ENCODE measurements around the gene CASP14.
A peak's percentile ranks its signal among the peaks of the same experiment; 100 is the strongest.

Gene CASP14

DNA sequence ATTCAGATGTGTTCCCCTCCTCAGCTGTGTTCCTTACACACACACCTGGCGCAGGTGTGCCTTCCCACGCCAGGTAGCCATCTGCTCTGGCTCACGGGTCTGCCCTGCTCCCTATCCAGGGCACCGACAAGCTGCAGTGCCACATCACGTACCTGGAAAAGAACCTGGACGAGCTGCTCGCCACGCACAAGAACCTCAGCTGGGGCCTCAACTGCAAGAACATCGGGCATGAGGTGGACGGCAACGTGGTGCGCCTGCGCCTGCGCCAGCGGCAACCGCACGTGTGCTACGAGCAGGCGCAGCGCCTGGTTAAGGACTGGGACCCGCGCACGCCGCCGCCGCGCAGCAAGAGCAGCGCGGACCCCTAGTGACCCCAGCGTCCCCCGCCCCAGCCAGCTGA is 26.5 kb upstream of the CASP14 start:
- TF ChIP-seq, protein P1, sequence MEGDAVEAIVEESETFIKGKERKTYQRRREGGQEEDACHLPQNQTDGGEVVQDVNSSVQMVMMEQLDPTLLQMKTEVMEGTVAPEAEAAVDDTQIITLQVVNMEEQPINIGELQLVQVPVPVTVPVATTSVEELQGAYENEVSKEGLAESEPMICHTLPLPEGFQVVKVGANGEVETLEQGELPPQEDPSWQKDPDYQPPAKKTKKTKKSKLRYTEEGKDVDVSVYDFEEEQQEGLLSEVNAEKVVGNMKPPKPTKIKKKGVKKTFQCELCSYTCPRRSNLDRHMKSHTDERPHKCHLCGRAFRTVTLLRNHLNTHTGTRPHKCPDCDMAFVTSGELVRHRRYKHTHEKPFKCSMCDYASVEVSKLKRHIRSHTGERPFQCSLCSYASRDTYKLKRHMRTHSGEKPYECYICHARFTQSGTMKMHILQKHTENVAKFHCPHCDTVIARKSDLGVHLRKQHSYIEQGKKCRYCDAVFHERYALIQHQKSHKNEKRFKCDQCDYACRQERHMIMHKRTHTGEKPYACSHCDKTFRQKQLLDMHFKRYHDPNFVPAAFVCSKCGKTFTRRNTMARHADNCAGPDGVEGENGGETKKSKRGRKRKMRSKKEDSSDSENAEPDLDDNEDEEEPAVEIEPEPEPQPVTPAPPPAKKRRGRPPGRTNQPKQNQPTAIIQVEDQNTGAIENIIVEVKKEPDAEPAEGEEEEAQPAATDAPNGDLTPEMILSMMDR (conservative IDR thresholded peaks at IDR 0.05) = no peak
- no peak overlapping the region for H3K27ac ChIP-seq

DNA sequence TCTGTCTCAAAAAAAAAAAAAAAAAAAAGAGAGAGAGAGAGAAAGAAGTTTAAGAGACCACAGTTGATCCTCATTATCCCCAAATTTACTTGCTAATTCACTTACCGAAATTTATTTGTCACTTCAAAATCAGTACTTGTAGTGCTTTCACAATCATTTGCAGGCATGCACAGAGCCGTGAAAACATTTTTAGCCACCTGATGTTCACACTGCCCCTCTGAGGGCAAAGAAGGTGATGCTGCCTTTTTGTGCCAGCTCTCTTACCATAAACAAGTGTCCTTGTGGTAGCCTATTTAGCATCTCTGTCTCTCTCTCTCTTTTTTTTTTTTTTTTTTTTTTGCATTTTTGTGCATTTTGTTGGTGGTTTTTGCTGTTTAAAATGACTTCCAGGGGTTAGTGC is 24.1 kb upstream of the CASP14 start:
- no peak overlapping the region for H3K27ac ChIP-seq
- TF ChIP-seq, protein P1 (conservative IDR thresholded peaks at IDR 0.05) = peak; percentile 77

DNA sequence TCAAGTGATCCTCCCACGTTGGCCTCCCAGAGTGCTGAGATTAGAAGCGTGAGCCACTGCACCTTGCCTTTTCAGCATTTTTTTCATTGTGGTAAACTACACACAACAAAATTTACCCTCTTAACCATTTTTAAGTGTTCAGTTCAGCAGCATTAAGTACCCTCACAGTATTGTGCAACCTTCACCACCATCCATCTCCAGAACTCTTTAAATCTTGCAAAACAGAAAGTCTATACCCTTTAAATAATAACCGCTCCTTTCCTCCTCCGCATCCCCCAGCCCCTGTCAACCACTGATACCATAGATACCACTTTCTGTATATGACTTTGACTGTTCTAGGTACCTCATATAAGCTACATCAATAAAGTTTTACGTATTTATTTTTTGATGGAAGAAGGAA is 20.8 kb upstream of the CASP14 start:
- TF ChIP-seq, protein P1 (conservative IDR thresholded peaks at IDR 0.05) = no peak
- no peak overlapping the region for H3K27ac ChIP-seq

DNA sequence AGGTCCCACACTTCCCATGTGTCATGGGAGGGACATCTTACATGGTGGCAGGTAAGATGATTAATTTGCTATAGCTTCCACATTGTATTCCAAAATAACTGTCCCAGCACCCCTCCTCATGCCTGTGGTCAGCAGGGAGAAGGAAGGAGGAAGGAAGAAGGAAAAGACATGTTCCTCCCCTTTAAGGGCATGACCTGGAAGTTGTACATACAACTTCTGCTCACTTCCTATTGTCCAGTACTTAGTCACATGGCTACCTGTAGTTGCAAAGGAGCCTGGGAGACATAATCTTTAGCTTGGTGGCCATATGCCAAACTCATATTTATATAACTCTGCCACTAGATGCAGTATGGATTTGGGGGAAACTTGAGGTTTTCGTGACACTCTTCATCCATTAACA is 17.6 kb upstream of the CASP14 start:
- no peak overlapping the region for H3K27ac ChIP-seq
- TF ChIP-seq, protein P1 (conservative IDR thresholded peaks at IDR 0.05) = no peak

DNA sequence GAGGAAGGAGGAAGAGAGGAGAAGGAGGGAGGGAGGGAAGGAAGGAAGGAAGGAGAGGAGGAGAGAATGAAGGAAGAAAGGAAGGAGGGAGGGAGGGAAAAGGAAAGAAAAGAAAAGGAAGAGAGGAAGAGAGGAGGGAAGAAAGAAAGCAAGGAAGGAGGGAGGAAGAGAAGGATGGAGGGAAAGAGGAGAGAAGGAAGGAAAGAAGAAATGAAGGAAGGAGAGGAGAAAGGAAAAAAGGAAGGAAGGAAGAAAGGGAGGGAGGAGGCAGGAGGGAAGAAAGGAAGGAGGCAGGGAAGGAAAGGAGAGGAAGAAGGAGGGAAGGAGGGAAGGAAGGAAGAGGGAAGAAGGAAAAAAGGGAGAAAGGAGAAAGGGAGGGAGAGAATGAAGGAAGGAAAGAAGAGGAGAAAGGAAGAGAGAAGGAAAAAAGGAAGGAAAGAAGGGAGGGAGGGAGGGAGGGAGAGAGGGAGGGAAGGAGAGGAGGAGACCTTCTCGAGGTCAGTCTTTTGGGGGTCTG is 13.4 kb upstream of the CASP14 start:
- TF ChIP-seq, protein P1 (conservative IDR thresholded peaks at IDR 0.05) = no peak

DNA sequence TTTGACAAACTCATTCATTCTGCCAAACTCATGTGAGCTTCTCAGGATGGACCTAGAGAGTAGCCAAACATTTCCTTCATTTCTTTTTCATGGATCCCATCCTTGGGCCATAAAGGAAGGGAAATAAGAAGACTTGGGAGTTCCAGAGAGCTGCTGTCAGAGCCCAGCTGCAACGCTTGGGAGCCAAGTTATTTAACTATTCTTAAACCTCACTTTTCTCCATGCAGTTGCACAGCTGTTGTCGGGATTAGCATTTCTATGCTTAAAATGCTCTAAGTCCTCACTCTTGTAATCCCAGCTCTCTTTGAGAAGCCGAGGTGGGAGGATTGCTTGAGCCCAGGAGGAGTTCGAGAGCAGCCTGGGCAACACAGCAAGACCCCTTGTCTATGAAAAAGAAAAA is 11.7 kb upstream of the CASP14 start:
- no peak overlapping the region for H3K27ac ChIP-seq
- TF ChIP-seq, protein P1 (conservative IDR thresholded peaks at IDR 0.05) = no peak

More for the DNA sequence above, 13.4 kb upstream of the CASP14 start:
- H3K27ac ChIP-seq = no peak overlapping the region

DNA sequence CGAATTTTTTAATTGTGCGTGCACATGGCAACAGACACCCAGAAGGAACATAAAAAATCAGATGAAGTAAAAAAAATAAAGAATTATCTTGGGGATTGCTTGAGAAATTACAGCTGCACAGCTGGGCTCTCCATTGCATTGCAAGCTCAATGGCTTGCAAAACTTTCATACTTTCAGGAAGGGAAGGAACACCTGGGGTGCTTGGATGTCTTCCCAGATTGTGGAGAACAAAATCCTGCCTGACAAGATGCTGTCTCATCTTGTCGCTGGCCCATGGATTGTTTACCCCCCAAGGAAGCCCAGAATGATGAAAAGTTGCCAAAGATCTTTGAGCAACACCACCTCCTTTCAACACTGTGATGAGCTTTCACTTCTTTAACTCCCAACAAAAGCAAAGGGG is 11.0 kb upstream of the CASP14 start:
- H3K27ac ChIP-seq = no peak overlapping the region
- TF ChIP-seq, protein P1 (conservative IDR thresholded peaks at IDR 0.05) = no peak
